ENCODE measurements around the gene RFTN1.

RFTN1 gene

GRCh38 chr3:16470590-16470989, 42.9 kb downstream of the RFTN1 start:
- in situ Hi-C loops (cut with MboI; ENCODE audit: low sequenced_read_pairs): no loop called here

GRCh38 chr3:16468336-16469098, 45.0 kb downstream of the RFTN1 start:
- in situ Hi-C loops (cut with MboI; ENCODE audit: low sequenced_read_pairs): no loop called here

- in situ Hi-C loops (cut with MboI; ENCODE audit: low sequenced_read_pairs): no loop called here
Measured at GRCh38 chr3:16468002-16468335, 45.5 kb downstream of the RFTN1 start.

GRCh38 chr3:16467393-16467792, 46.1 kb downstream of the RFTN1 start:
- in situ Hi-C loops (cut with MboI; ENCODE audit: low sequenced_read_pairs): no loop called here

GRCh38 chr3:16466822-16467221, 46.7 kb downstream of the RFTN1 start:
- in situ Hi-C loops (cut with MboI; ENCODE audit: low sequenced_read_pairs): no loop called here

GRCh38 chr3:16464511-16465148, 48.9 kb downstream of the RFTN1 start:
- in situ Hi-C loops (cut with MboI; ENCODE audit: low sequenced_read_pairs): no loop called here

GRCh38 chr3:16463914-16464313, 49.6 kb downstream of the RFTN1 start:
- in situ Hi-C loops (cut with MboI; ENCODE audit: low sequenced_read_pairs): no loop called here

- in situ Hi-C loops (cut with MboI; ENCODE audit: low sequenced_read_pairs): no loop called here
Measured at GRCh38 chr3:16463119-16463518, 50.4 kb downstream of the RFTN1 start.

- in situ Hi-C loops (cut with MboI; ENCODE audit: low sequenced_read_pairs): no loop called here
Measured at GRCh38 chr3:16462679-16463078, 50.8 kb downstream of the RFTN1 start.

GRCh38 chr3:16461463-16462245, 51.8 kb downstream of the RFTN1 start:
- in situ Hi-C loops (cut with MboI; ENCODE audit: low sequenced_read_pairs): no loop called here

- in situ Hi-C loops (cut with MboI; ENCODE audit: low sequenced_read_pairs): no loop called here
Measured at GRCh38 chr3:16460886-16461285, 52.6 kb downstream of the RFTN1 start.

- in situ Hi-C loops (cut with MboI; ENCODE audit: low sequenced_read_pairs): no loop called here
Measured at GRCh38 chr3:16460273-16460672, 53.2 kb downstream of the RFTN1 start.

- in situ Hi-C loops (cut with MboI; ENCODE audit: low sequenced_read_pairs): no loop called here
Measured at GRCh38 chr3:16456784-16457415, 56.6 kb downstream of the RFTN1 start.

- in situ Hi-C loops (cut with MboI; ENCODE audit: low sequenced_read_pairs): no loop called here
Measured at GRCh38 chr3:16455966-16456365, 57.5 kb downstream of the RFTN1 start.

- in situ Hi-C loops (cut with MboI; ENCODE audit: low sequenced_read_pairs): no loop called here
Measured at GRCh38 chr3:16455001-16455400, 58.5 kb downstream of the RFTN1 start.

- in situ Hi-C loops (cut with MboI; ENCODE audit: low sequenced_read_pairs): no loop called here
Measured at GRCh38 chr3:16452261-16452660, 61.2 kb downstream of the RFTN1 start.

GRCh38 chr3:16449369-16449768, 64.1 kb downstream of the RFTN1 start:
- in situ Hi-C loops (cut with MboI; ENCODE audit: low sequenced_read_pairs): no loop called here

GRCh38 chr3:16448639-16449070, 64.8 kb downstream of the RFTN1 start:
- in situ Hi-C loops (cut with MboI; ENCODE audit: low sequenced_read_pairs): no loop called here

GRCh38 chr3:16447135-16447534, 66.4 kb downstream of the RFTN1 start:
- in situ Hi-C loops (cut with MboI; ENCODE audit: low sequenced_read_pairs): no loop called here

GRCh38 chr3:16444344-16444743, 69.2 kb downstream of the RFTN1 start:
- in situ Hi-C loops (cut with MboI; ENCODE audit: low sequenced_read_pairs): no loop called here

GRCh38 chr3:16442730-16443129, 70.8 kb downstream of the RFTN1 start:
- in situ Hi-C loops (cut with MboI; ENCODE audit: low sequenced_read_pairs): no loop called here
